Measurements from ENCODE around the gene FCHSD2. TPM values are rescaled to one million over a fixed set of nuclear protein-coding genes. Genes with fewer than 3 reads are reported as not detected.
"Not testable (repeated sequence)": the region's sequence is repeated elsewhere in the genome, so short reads cannot be mapped to it uniquely, and the experiment has no call there.

The FCHSD2 gene
- total RNA-seq, 1 experiment from 2014 or later, result 7.1 TPM

DNA sequence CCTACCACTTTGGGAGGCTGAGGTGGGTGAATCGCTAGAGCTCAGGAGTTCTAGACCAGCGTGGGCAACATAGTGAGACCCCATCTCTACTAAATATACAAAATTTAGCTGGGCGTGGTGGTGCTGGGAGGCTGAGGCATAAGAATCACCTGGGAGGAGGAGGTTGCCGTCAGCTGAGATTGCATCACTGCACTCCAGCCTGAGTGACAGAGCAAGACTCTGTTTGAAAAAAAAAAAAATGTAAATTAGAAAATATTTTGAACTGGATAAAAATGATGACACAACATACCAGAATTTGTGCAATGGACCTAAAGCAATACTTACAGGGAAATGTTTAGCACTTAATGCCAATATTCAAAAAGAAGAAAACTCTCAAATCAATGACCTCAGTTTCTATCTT lies 281.5 kb downstream of the FCHSD2 start:
- ChIA-PET CTCF (no interaction called here), POLR2A (ENCODE audit: unreplicated experiment) (no interaction called here)
- no peaks in the 10 kb centered on the region for H3K79me2 ChIP-seq (ENCODE audit: low read length)
- TF ChIP-seq EZH2 (IDR thresholded peaks at IDR 0.05; ENCODE audit: low read length, unreplicated experiment) (no peak), EZH2phosphoT487 (IDR thresholded peaks at IDR 0.05; ENCODE audit: borderline replicate concordance, low read length) (no peak)
- TF ChIP-seq, protein P1, sequence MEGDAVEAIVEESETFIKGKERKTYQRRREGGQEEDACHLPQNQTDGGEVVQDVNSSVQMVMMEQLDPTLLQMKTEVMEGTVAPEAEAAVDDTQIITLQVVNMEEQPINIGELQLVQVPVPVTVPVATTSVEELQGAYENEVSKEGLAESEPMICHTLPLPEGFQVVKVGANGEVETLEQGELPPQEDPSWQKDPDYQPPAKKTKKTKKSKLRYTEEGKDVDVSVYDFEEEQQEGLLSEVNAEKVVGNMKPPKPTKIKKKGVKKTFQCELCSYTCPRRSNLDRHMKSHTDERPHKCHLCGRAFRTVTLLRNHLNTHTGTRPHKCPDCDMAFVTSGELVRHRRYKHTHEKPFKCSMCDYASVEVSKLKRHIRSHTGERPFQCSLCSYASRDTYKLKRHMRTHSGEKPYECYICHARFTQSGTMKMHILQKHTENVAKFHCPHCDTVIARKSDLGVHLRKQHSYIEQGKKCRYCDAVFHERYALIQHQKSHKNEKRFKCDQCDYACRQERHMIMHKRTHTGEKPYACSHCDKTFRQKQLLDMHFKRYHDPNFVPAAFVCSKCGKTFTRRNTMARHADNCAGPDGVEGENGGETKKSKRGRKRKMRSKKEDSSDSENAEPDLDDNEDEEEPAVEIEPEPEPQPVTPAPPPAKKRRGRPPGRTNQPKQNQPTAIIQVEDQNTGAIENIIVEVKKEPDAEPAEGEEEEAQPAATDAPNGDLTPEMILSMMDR (conservative IDR thresholded peaks at IDR 0.05; ENCODE audit: low read depth, low read length), result no peak
- no peak overlapping the region for H3K9ac ChIP-seq (ENCODE audit: low read length)
- no peaks in the 10 kb centered on the region for H3K9me3 ChIP-seq (ENCODE audit: low read length)
- intact Hi-C loops (cut with micrococcal nuclease), result no loop called here
- H3K4me3 ChIP-seq (ENCODE audit: low read length), result no peak overlapping the region
- BruUV-seq (replicated peaks), result no TSS peak
- H3K4me1 ChIP-seq (ENCODE audit: insufficient read depth, low read length), result no peaks in the 10 kb centered on the region
- no peak for ATAC-seq
- no peaks in the 10 kb centered on the region for H3K9me2 ChIP-seq (replicated peaks; ENCODE audit: low read length)
- H3K36me3 ChIP-seq (ENCODE audit: low read depth, low read length), result no peaks in the 10 kb centered on the region
- H2AFZ ChIP-seq (ENCODE audit: low read length), result no peak overlapping the region
- H3K27me3 ChIP-seq (ENCODE audit: low read length), result no peaks in the 10 kb centered on the region
- no peak overlapping the region for H3K27ac ChIP-seq (ENCODE audit: low read length)
- no peak for DNase-seq
- H3F3A ChIP-seq (ENCODE audit: low read length, unreplicated experiment), result no peaks in the 10 kb centered on the region
- no peaks in the 10 kb centered on the region for H4K20me1 ChIP-seq (ENCODE audit: low read length)
- H3K4me2 ChIP-seq (ENCODE audit: low read length), result no peak overlapping the region

DNA sequence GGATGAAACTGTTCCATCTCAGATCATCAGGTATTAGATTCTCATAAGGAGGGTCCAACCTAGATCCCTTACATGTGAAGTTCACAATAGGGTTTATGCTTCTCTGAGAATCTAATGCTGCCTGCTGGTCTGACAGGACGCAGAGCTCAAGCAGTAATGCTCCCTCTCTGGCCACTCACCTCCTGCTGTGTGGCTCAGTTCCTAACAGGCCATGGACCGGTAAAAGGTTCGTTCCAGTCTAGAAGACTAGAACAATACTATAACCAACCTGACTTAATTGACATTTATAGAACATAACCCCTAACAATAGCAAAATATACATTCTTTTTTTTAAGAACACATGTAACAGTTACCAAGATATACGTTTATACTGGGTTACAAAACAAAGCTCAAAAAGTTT lies 282.1 kb downstream of the FCHSD2 start:
- ATAC-seq (no peak), DNase-seq (no peak)
- intact Hi-C loops (cut with micrococcal nuclease), result no loop called here
- H3K27ac ChIP-seq (ENCODE audit: low read length), result no peak overlapping the region
- no peaks in the 10 kb centered on the region for H3K9me3 ChIP-seq (ENCODE audit: low read length)
- no peaks in the 10 kb centered on the region for H3K79me2 ChIP-seq (ENCODE audit: low read length)
- H4K20me1 ChIP-seq (ENCODE audit: low read length), result no peaks in the 10 kb centered on the region
- H3K4me3 ChIP-seq (ENCODE audit: low read length), result no peak overlapping the region
- H3F3A ChIP-seq (ENCODE audit: low read length, unreplicated experiment), result no peaks in the 10 kb centered on the region
- no peaks in the 10 kb centered on the region for H3K9me2 ChIP-seq (replicated peaks; ENCODE audit: low read length)
- no peak overlapping the region for H3K4me2 ChIP-seq (ENCODE audit: low read length)
- H3K9ac ChIP-seq (ENCODE audit: low read length), result no peak overlapping the region
- H3K27me3 ChIP-seq (ENCODE audit: low read length), result no peaks in the 10 kb centered on the region
- CTCF ChIA-PET, result no interaction called here
- no peak overlapping the region for H2AFZ ChIP-seq (ENCODE audit: low read length)
- H3K36me3 ChIP-seq (ENCODE audit: low read depth, low read length), result no peaks in the 10 kb centered on the region
- BruUV-seq (replicated peaks), result no TSS peak
- POLR2A ChIA-PET (ENCODE audit: unreplicated experiment), result no interaction called here
- TF ChIP-seq, protein P1 (conservative IDR thresholded peaks at IDR 0.05; ENCODE audit: low read depth, low read length), result no peak
- TF ChIP-seq EZH2 (IDR thresholded peaks at IDR 0.05; ENCODE audit: low read length, unreplicated experiment), result no peak
- no peak for TF ChIP-seq EZH2phosphoT487 (IDR thresholded peaks at IDR 0.05; ENCODE audit: borderline replicate concordance, low read length)
- no peaks in the 10 kb centered on the region for H3K4me1 ChIP-seq (ENCODE audit: insufficient read depth, low read length)

DNA sequence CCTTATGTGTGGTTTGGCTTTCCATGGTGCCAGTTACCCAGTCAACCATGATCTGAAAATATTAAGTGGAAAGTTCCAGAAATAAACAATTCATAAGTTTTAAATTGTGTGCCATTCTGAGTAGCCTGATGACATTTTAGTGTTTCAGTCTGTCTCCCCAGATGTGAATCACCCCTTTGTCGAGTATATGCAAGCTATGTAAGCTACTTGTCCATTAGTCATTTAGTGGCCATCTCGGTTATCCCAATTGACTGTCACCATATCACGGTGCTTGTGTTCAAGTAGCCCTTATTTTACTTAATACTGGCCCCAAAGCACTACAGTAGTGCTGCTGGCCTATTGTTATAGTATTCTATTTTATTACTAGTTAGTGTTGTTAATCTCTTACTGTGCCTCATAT lies 283.0 kb downstream of the FCHSD2 start:
- no peaks in the 10 kb centered on the region for H4K20me1 ChIP-seq (ENCODE audit: low read length)
- H3K4me3 ChIP-seq (ENCODE audit: low read length), result no peak overlapping the region
- no peak overlapping the region for H3K27ac ChIP-seq (ENCODE audit: low read length)
- H2AFZ ChIP-seq (ENCODE audit: low read length), result no peak overlapping the region
- H3K27me3 ChIP-seq (ENCODE audit: low read length), result no peaks in the 10 kb centered on the region
- POLR2A ChIA-PET (ENCODE audit: unreplicated experiment), result no interaction called here
- TF ChIP-seq EZH2 (IDR thresholded peaks at IDR 0.05; ENCODE audit: low read length, unreplicated experiment) (no peak), EZH2phosphoT487 (IDR thresholded peaks at IDR 0.05; ENCODE audit: borderline replicate concordance, low read length) (no peak)
- TF ChIP-seq, protein P1 (conservative IDR thresholded peaks at IDR 0.05; ENCODE audit: low read depth, low read length), result no peak
- CTCF ChIA-PET, result no interaction called here
- no peaks in the 10 kb centered on the region for H3K4me1 ChIP-seq (ENCODE audit: insufficient read depth, low read length)
- no peaks in the 10 kb centered on the region for H3K9me3 ChIP-seq (ENCODE audit: low read length)
- H3K9ac ChIP-seq (ENCODE audit: low read length), result no peak overlapping the region
- ATAC-seq (no peak), DNase-seq (no peak)
- H3F3A ChIP-seq (ENCODE audit: low read length, unreplicated experiment), result no peaks in the 10 kb centered on the region
- no TSS peak for BruUV-seq (replicated peaks)
- no peaks in the 10 kb centered on the region for H3K9me2 ChIP-seq (replicated peaks; ENCODE audit: low read length)
- no peak overlapping the region for H3K4me2 ChIP-seq (ENCODE audit: low read length)
- H3K79me2 ChIP-seq (ENCODE audit: low read length), result no peaks in the 10 kb centered on the region
- H3K36me3 ChIP-seq (ENCODE audit: low read depth, low read length), result no peaks in the 10 kb centered on the region
- intact Hi-C loops (cut with micrococcal nuclease), result no loop called here

DNA sequence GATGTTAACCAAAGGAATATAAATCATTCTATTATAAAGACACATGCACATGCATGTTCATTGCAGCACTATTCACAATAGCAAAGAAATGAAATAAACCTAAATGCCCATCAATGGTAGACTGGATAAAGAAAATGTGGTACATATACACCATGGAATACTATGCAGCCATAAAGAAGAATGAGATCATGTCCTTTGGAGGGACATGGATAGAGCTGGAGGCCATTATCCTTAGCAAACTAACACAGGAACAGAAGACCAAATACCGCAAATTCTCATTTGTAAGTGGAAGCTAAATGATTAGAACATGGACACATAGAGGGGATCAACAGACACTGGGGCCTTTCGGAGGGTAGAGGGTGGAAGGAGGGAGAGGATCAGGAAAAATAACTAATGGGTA lies 283.9 kb downstream of the FCHSD2 start:
- H3K27ac ChIP-seq (ENCODE audit: low read length); H3K79me2 ChIP-seq (ENCODE audit: low read length); H3K27me3 ChIP-seq (ENCODE audit: low read length); ATAC-seq; DNase-seq; H3F3A ChIP-seq (ENCODE audit: low read length, unreplicated experiment); intact Hi-C loops (cut with micrococcal nuclease); H4K20me1 ChIP-seq (ENCODE audit: low read length); BruUV-seq (replicated peaks); H3K4me3 ChIP-seq (ENCODE audit: low read length); H3K36me3 ChIP-seq (ENCODE audit: low read depth, low read length); H3K9me2 ChIP-seq (replicated peaks; ENCODE audit: low read length); H2AFZ ChIP-seq (ENCODE audit: low read length); H3K9me3 ChIP-seq (ENCODE audit: low read length); POLR2A ChIA-PET (ENCODE audit: unreplicated experiment); H3K4me1 ChIP-seq (ENCODE audit: insufficient read depth, low read length); CTCF ChIA-PET; H3K4me2 ChIP-seq (ENCODE audit: low read length); H3K9ac ChIP-seq (ENCODE audit: low read length): not testable (repeated sequence)
